ENCODE measurements around the gene FOXP4. TPM values are rescaled to one million over a fixed set of nuclear protein-coding genes. Genes with fewer than 3 reads are reported as not detected.

The FOXP4 gene
- total and polyA plus RNA-seq, 4 donors: 2.5 to 16.0 (median 4.3) TPM

DNA sequence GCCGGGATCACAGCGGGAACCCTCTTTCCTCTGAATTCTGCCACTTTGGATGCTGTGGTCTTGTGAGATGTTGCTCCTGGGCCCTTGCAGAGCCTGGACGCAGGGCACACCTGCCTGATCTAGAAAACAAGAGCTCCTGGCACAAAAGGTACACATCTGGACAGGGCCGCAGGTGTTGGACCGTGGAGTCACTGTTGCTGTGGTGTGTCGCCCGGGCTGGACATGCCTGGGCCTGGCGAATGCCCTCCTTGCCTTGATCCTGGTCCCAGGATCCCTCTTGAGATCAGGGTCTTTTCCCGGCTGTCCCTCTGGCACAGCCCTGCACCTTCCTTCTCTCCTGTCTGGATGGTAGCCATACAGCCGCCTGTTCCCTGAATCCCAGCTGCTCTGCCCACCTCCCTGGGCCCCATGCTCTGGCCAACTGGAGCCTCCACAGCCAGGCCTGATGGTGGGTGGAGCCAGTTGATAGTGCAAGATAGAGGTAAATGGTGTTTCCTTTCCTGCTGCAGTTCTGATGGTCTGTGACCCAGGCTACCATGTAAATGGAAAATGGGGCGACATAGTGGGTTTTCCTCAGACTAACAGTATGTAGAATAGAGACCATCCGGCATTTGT is 5.0 kb downstream of the FOXP4 start:
- DNase-seq (ENCODE audit: low spot score): no peak
- Histone ChIP-seq H3K27me3 (ENCODE audit: control insufficient read depth in 4 of 4, insufficient read depth in 4 of 4, low read length in 3 of 4) (no peaks in the 10 kb centered on the region), H3K4me3 (ENCODE audit: low read depth in 1 of 3, low read length in 3 of 3) (no peak overlapping the region), H3K36me3 (ENCODE audit: control insufficient read depth in 4 of 4, insufficient read depth in 3 of 4, low read depth in 1 of 4, low read length in 3 of 4) (peaks cover 0 to 2% (median 0%) of the 10 kb centered on the region in 4 donors), H3K9me3 (ENCODE audit: control insufficient read depth in 4 of 4, low read length in 3 of 4) (no peaks in the 10 kb centered on the region), H3K9ac (ENCODE audit: low read depth in 1 of 2, low read length in 2 of 2) (no peak overlapping the region), H3K4me1 (ENCODE audit: control insufficient read depth in 4 of 4, insufficient read depth in 4 of 4, low read length in 3 of 4) (peaks cover 8 to 56% (median 35%) of the 10 kb centered on the region in 4 donors), H3K27ac (ENCODE audit: low read depth in 1 of 2, low read length in 2 of 2) (no peak overlapping the region)
- no peak for TF ChIP-seq FOXA1 (IDR thresholded peaks at IDR 0.05)
- no peak for TF ChIP-seq EGR1 (IDR thresholded peaks at IDR 0.05; ENCODE audit: low read depth in 2 of 2)
- no peak for TF ChIP-seq HNF4A (conservative IDR thresholded peaks at IDR 0.05)
- WGBS: 90% methylated on average over 12 of the region's 12 CpGs

- TF ChIP-seq JUND (IDR thresholded peaks at IDR 0.05): no peak
- TF ChIP-seq FOXA1 (IDR thresholded peaks at IDR 0.05): no peak
- H3K27ac ChIP-seq (ENCODE audit: low read depth in 1 of 2, low read length in 2 of 2): no peak overlapping the region
- no peaks in the 10 kb centered on the region for H3K27me3 ChIP-seq (ENCODE audit: control insufficient read depth in 4 of 4, insufficient read depth in 4 of 4, low read length in 3 of 4)
- peaks cover 8 to 56% (median 35%) of the 10 kb centered on the region in 4 donors for H3K4me1 ChIP-seq (ENCODE audit: control insufficient read depth in 4 of 4, insufficient read depth in 4 of 4, low read length in 3 of 4)
- no peak overlapping the region for H3K4me3 ChIP-seq (ENCODE audit: low read depth in 1 of 3, low read length in 3 of 3)
- no peaks in the 10 kb centered on the region for H3K9me3 ChIP-seq (ENCODE audit: control insufficient read depth in 4 of 4, low read length in 3 of 4)
- no peak overlapping the region for H3K9ac ChIP-seq (ENCODE audit: low read depth in 1 of 2, low read length in 2 of 2)
- 92% methylated on average over 9 of the region's 9 CpGs for WGBS
- H3K36me3 ChIP-seq (ENCODE audit: control insufficient read depth in 4 of 4, insufficient read depth in 3 of 4, low read depth in 1 of 4, low read length in 3 of 4): peaks cover 0 to 2% (median 0%) of the 10 kb centered on the region in 4 donors
- DNase-seq (ENCODE audit: low spot score): no peak
These were observed 5.7 kb downstream of the FOXP4 start for GRCh38 chr6:41551857-41552256.

GRCh38 chr6:41552723-41553122 is 6.5 kb downstream of the FOXP4 start:
- H3K27me3 ChIP-seq (ENCODE audit: control insufficient read depth in 4 of 4, insufficient read depth in 4 of 4, low read length in 3 of 4): no peaks in the 10 kb centered on the region
- H3K9me3 ChIP-seq (ENCODE audit: control insufficient read depth in 4 of 4, low read length in 3 of 4): no peaks in the 10 kb centered on the region
- WGBS: 92% methylated on average over 10 of the region's 10 CpGs
- DNase-seq (ENCODE audit: low spot score): no peak
- TF ChIP-seq FOXA2 (IDR thresholded peaks at IDR 0.05): no peak
- TF ChIP-seq TAF1 (conservative IDR thresholded peaks at IDR 0.05): no peak
- no peak overlapping the region for H3K9ac ChIP-seq (ENCODE audit: low read depth in 1 of 2, low read length in 2 of 2)
- peaks cover 8 to 52% (median 32%) of the 10 kb centered on the region in 4 donors for H3K4me1 ChIP-seq (ENCODE audit: control insufficient read depth in 4 of 4, insufficient read depth in 4 of 4, low read length in 3 of 4)
- no peak overlapping the region for H3K4me3 ChIP-seq (ENCODE audit: low read depth in 1 of 3, low read length in 3 of 3)
- H3K36me3 ChIP-seq (ENCODE audit: control insufficient read depth in 4 of 4, insufficient read depth in 3 of 4, low read depth in 1 of 4, low read length in 3 of 4): peaks cover 0 to 2% (median 0%) of the 10 kb centered on the region in 4 donors
- H3K27ac ChIP-seq (ENCODE audit: low read depth in 1 of 2, low read length in 2 of 2): no peak overlapping the region

- Histone ChIP-seq H3K27me3 (ENCODE audit: control insufficient read depth in 4 of 4, insufficient read depth in 4 of 4, low read length in 3 of 4) (no peaks in the 10 kb centered on the region), H3K9me3 (ENCODE audit: control insufficient read depth in 4 of 4, low read length in 3 of 4) (no peaks in the 10 kb centered on the region), H3K27ac (ENCODE audit: low read depth in 1 of 2, low read length in 2 of 2) (no peak overlapping the region), H3K9ac (ENCODE audit: low read depth in 1 of 2, low read length in 2 of 2) (no peak overlapping the region), H3K4me1 (ENCODE audit: control insufficient read depth in 4 of 4, insufficient read depth in 4 of 4, low read length in 3 of 4) (peaks cover 10 to 53% (median 28%) of the 10 kb centered on the region in 4 donors), H3K4me3 (ENCODE audit: low read depth in 1 of 3, low read length in 3 of 3) (no peak overlapping the region), H3K36me3 (ENCODE audit: control insufficient read depth in 4 of 4, insufficient read depth in 3 of 4, low read depth in 1 of 4, low read length in 3 of 4) (peaks cover 0 to 2% (median 0%) of the 10 kb centered on the region in 4 donors)
- no peak for DNase-seq (ENCODE audit: low spot score)
- TF ChIP-seq HNF4A (conservative IDR thresholded peaks at IDR 0.05) (peak; percentile 29 to 30), RXRA (IDR thresholded peaks at IDR 0.05) (no peak)
- WGBS: 40% methylated on average over 1 of the region's 1 CpG
These were observed 7.3 kb downstream of the FOXP4 start for GRCh38 chr6:41553405-41553999.

Data from liver (tissue), 9 donors.